ENCODE data around the gene PRDM8.

- no peak for TF ChIP-seq POLR2AphosphoS5 (IDR thresholded peaks at IDR 0.05; ENCODE audit: borderline replicate concordance, low read depth, low read length)
- no peak for TF ChIP-seq EZH2 (IDR thresholded peaks at IDR 0.05)
- TF ChIP-seq FOXP2 (optimal IDR thresholded peaks at IDR 0.05; ENCODE audit: control extremely low read depth, extremely low read length, insufficient read depth) = no peak
Observed at GRCh38 chr4:80237992-80238391, 40.7 kb downstream of the PRDM8 start.
